SK-N-SH (cell line): ENCODE measurements around the gene KLHL30. TPM values are rescaled to one million over a fixed set of nuclear protein-coding genes. Genes with fewer than 3 reads are reported as not detected.

ENCODE experiments used
- CTCF ChIA-PET: fragments of 300-600, 350-600 bp; formaldehyde crosslinking; extraction: SDS; loops from one replicate; lab custom pipeline; 2021; lab: Yijun Ruan, JAX
- POLR2A ChIA-PET: fragments of 350-600 bp; sonication (Branson Sonifier 250); formaldehyde crosslinking; extraction: SDS; loops from one replicate; lab custom pipeline; 2020; ENCODE audit warnings: antibody characterized with exemption, inconsistent platforms; lab: Yijun Ruan, JAX
- DNase-seq: peaks from one replicate; pipeline ENCODE4 v3.0.0; 2012
- H2AFZ ChIP-seq: fragments of 200-600 bp; sonication (generic); 2 replicates; pipeline ENCODE4 v1.8.1; 2016; ENCODE audit warnings: antibody characterized with exemption, mild to moderate bottlenecking, low read depth
- H3F3A ChIP-seq: fragments of 200-600 bp; sonication (generic); replicated peaks from 2 replicates; pipeline ENCODE3; 2016; ENCODE audit warnings: antibody characterized with exemption, mild to moderate bottlenecking; ENCODE audit not compliant: insufficient read depth
- H3K27ac ChIP-seq, 2 experiments: fragments of 200-500 bp in 1 of 2; fragments of 200-600 bp in 1 of 2; sonication (Bioruptor generic) in 1 of 2; sonication (generic), shearing (Covaris generic) in 1 of 2; 2 replicates each; pipeline versions ENCODE4 v1.5.1 to v1.6.1; 2014 to 2016; ENCODE audit warnings: low read depth in 2 of 2, inconsistent platforms in 1 of 2, low read length in 1 of 2, mild to moderate bottlenecking in 1 of 2, mixed read lengths in 1 of 2
- H3K27me3 ChIP-seq: fragments of 200-600 bp; sonication (generic), shearing (Covaris generic); 2 replicates; pipeline ENCODE4 v1.6.1; 2016; ENCODE audit warnings: mixed run types; ENCODE audit not compliant: insufficient read depth
- H3K36me3 ChIP-seq, 2 experiments: fragments of 200-500 bp in 1 of 2; fragments of 200-600 bp in 1 of 2; sonication (Bioruptor generic) in 1 of 2; sonication (generic) in 1 of 2; replicated peaks in 1 of 2; 2 replicates each; pipeline versions ENCODE3 to v1.5.1; 2014 to 2016; ENCODE audit warnings: low read length in 1 of 2, mild to moderate bottlenecking in 1 of 2; ENCODE audit not compliant: insufficient read depth in 2 of 2, control insufficient read depth in 1 of 2
- H3K4me1 ChIP-seq, 2 experiments: fragments of 200-500 bp in 1 of 2; fragments of 200-600 bp in 1 of 2; sonication (Bioruptor generic) in 1 of 2; sonication (generic), shearing (Covaris generic) in 1 of 2; 2 replicates each; pipeline versions ENCODE4 v1.5.1 to v1.6.1; 2014 to 2016; ENCODE audit warnings: low read depth in 1 of 2, low read length in 1 of 2, mixed run types in 1 of 2; ENCODE audit not compliant: insufficient read depth in 2 of 2, control insufficient read depth in 1 of 2
- H3K4me2 ChIP-seq: fragments of 200-600 bp; sonication (generic), shearing (Covaris generic); 2 replicates; pipeline ENCODE4 v1.6.1; 2017; ENCODE audit warnings: mixed run types
- H3K4me3 ChIP-seq, 2 experiments: fragments of 200-500 bp in 1 of 2; fragments of 200-600 bp in 1 of 2; sonication (Bioruptor generic) in 1 of 2; sonication (generic), shearing (Covaris generic) in 1 of 2; 2 replicates each; pipeline versions ENCODE4 v1.5.1 to v1.8.1; 2014 to 2016; ENCODE audit warnings: low read depth in 2 of 2, inconsistent platforms in 1 of 2, low read length in 1 of 2, mild to moderate bottlenecking in 1 of 2, mixed read lengths in 1 of 2, moderate library complexity in 1 of 2
- H3K79me2 ChIP-seq: fragments of 200-600 bp; sonication (generic); 2 replicates; pipeline ENCODE4 v1.8.1; 2017; ENCODE audit warnings: mild to moderate bottlenecking; ENCODE audit not compliant: insufficient read depth
- H3K9ac ChIP-seq: fragments of 200-600 bp; sonication (generic); 2 replicates; pipeline ENCODE4 v1.6.1; 2017; ENCODE audit warnings: mixed run types
- H3K9me2 ChIP-seq: fragments of 200-600 bp; sonication (generic); 2 replicates; pipeline ENCODE4 v1.6.1; 2017; ENCODE audit warnings: mixed run types
- H3K9me3 ChIP-seq: fragments of 200-600 bp; sonication (generic); 2 replicates; pipeline ENCODE4 v1.6.1; 2017; ENCODE audit warnings: mixed run types, mild to moderate bottlenecking, moderate library complexity
- H4K20me1 ChIP-seq: fragments of 200-600 bp; sonication (generic); 2 replicates; pipeline ENCODE4 v1.6.1; 2017; ENCODE audit warnings: mild to moderate bottlenecking, mixed run types; ENCODE audit not compliant: insufficient read depth
- CHD2 ChIP-seq: fragments of 150-350 bp; IDR thresholded peaks from 2 replicates; pipeline ENCODE4 v1.6.1; 2018; ENCODE audit warnings: low read length; ENCODE audit not compliant: partially characterized antibody
- ELF1 ChIP-seq: IDR thresholded peaks from 2 replicates; pipeline ENCODE4 v1.4.0; 2012
- EZH2phosphoT487 ChIP-seq: fragments of 200-600 bp; sonication (generic); IDR thresholded peaks from 2 replicates; pipeline ENCODE4 v1.6.1; 2017; ENCODE audit warnings: low read depth, mixed run types, mild to moderate bottlenecking, antibody characterized with exemption, moderate library complexity, borderline replicate concordance
- FOXM1 ChIP-seq: IDR thresholded peaks from 2 replicates; pipeline ENCODE4 v1.4.0; 2012; ENCODE audit warnings: low read depth, mild to moderate bottlenecking
- GATA2 ChIP-seq: sonication (generic); formaldehyde crosslinking; IDR thresholded peaks from 2 replicates; pipeline ENCODE4 v1.5.0; 2020; ENCODE audit warnings: mild to moderate bottlenecking, missing genetic modification reagents
- MEF2A ChIP-seq: IDR thresholded peaks from 2 replicates; pipeline ENCODE4 v1.4.0; 2012; ENCODE audit warnings: low read depth, borderline replicate concordance
- MXI1 ChIP-seq: IDR thresholded peaks from 2 replicates; pipeline ENCODE4 v1.6.1; 2012; ENCODE audit warnings: mild to moderate bottlenecking, low read depth, low read length, improper control_type of control experiment
- NRF1 ChIP-seq: IDR thresholded peaks from 2 replicates; pipeline ENCODE4 v1.6.1; 2012; ENCODE audit warnings: low read depth, mild to moderate bottlenecking, low read length
- POLR2AphosphoS5 ChIP-seq: IDR thresholded peaks from 2 replicates; pipeline ENCODE4 v1.6.1; 2012; ENCODE audit warnings: low read depth, low read length
- RAD21 ChIP-seq: IDR thresholded peaks from 2 replicates; pipeline ENCODE4 v1.6.1; 2012; ENCODE audit warnings: mild to moderate bottlenecking, low read length
- RFX5 ChIP-seq: IDR thresholded peaks from 2 replicates; pipeline ENCODE4 v1.6.1; 2012; ENCODE audit warnings: mild to moderate bottlenecking, improper control_type of control experiment, low read length
- RXRA ChIP-seq: IDR thresholded peaks from 2 replicates; pipeline ENCODE4 v1.4.0; 2012; ENCODE audit warnings: low read depth, mild to moderate bottlenecking, borderline replicate concordance
- SIN3A ChIP-seq: IDR thresholded peaks from 2 replicates; pipeline ENCODE4 v1.6.1; 2012; ENCODE audit warnings: low read depth, mild to moderate bottlenecking, low read length, moderate library complexity, borderline replicate concordance
- SMC3 ChIP-seq: IDR thresholded peaks from 2 replicates; pipeline ENCODE4 v1.6.1; 2012; ENCODE audit warnings: low read depth, low read length, improper control_type of control experiment
- TCF12 ChIP-seq: IDR thresholded peaks from 2 replicates; pipeline ENCODE4 v1.4.0; 2012
- TEAD4 ChIP-seq: IDR thresholded peaks from 2 replicates; pipeline ENCODE4 v1.4.0; 2012; ENCODE audit warnings: mild to moderate bottlenecking, borderline replicate concordance; ENCODE audit not compliant: insufficient read depth
- WGBS: methylation state at CpG from one replicate; pipeline ENCODE4 v1.1.6; 2017; ENCODE audit warnings: low lambda C conversion rate; 5-methylcytosine and 5-hydroxymethylcytosine counted together
- polyA plus RNA-seq, 3 experiments: library from polyadenylated mRNA; depleted of rRNA; stranded (reverse); fragments of >200 nt; gene quantifications; 2 replicates each; pipeline ENCODE4 v1.2.3, GENCODE V29; 2012
- TF ChIP-seq, protein P1 (sequence below): fragments of 200-600 bp; sonication (generic); IDR thresholded peaks from 2 replicates; pipeline ENCODE4 v1.6.1; 2017; ENCODE audit warnings: antibody characterized with exemption, mild to moderate bottlenecking, moderate library complexity
- TF ChIP-seq, protein P2 (sequence below): IDR thresholded peaks from 2 replicates; pipeline ENCODE4 v1.4.0; 2012; ENCODE audit warnings: low read depth
- TF ChIP-seq, protein P3 (sequence below): fragments of 150-350 bp; IDR thresholded peaks from 2 replicates; pipeline ENCODE4 v1.6.1; 2016; ENCODE audit warnings: mild to moderate bottlenecking, low read depth, low read length
- TF ChIP-seq, protein P4 (sequence below): IDR thresholded peaks from 2 replicates; pipeline ENCODE4 v1.4.0; 2012; ENCODE audit warnings: low read depth, borderline replicate concordance
- TF ChIP-seq, protein P5 (sequence below): fragments of 150-350 bp; IDR thresholded peaks from 2 replicates; pipeline ENCODE4 v1.6.1; 2017; ENCODE audit warnings: antibody characterized with exemption, low read length, low read depth, borderline replicate concordance

The KLHL30 gene
- polyA plus RNA-seq, 1 of the 3 experiments (the other 2 are of a cell fraction) = not detected

DNA sequence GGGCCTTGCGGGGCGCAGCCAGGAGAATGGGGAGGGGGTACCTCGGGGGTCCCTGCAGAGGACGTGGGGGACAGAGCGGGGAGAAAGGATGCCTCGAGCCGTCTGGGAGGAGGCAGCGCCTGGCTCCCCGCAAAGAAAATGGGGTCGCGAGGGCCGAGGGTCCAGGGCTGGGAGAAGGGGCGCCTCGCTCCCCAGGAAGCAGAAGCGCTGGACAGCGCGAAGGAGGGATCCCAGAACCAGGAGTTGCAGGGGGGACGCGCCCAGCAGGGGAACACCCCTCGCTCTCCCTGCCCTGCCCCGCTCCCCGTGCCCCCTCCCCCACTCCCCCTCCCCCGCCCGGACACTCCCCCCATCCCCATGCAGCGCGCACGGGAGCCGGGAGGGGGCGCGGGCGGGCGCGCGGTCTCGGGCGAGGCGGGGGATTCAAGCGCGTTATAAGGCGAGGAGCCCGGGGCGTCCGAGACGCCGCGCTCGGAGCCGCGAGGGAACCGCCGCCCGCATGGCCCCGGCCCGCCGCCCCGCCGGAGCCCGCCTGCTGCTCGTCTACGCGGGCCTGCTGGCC, 20.1 kb downstream of the KLHL30 start, which contains the start of gene ERFE:
Gene ERFE (plus strand): TSS at position 462 of the 562 bp plus-strand sequence. CDS start 38 bp downstream, at position 500.
- WGBS = 15% methylated on average over 5 of the region's 61 CpGs
- H3K27ac ChIP-seq = no peak within 1 kb of the TSS
- no peaks in the 10 kb centered on the region for H3K79me2 ChIP-seq
- no peaks in the 10 kb centered on the region for H3K27me3 ChIP-seq
- H3K4me3 ChIP-seq = peak within 1 kb of the TSS; percentile 41 to 49; a peak in 3 of 4 replicates
- no peaks in the 10 kb centered on the region for H3K9me3 ChIP-seq
- peak within 1 kb of the TSS; percentile 41; the same call in 1 of the 2 replicates for H3K9ac ChIP-seq
- TF ChIP-seq CHD2 (peak; percentile 24), TCF12 (no peak), FOXM1 (no peak), SMC3 (0 out of 2 replicates have a peak, but pooled peaks have one; percentile 11), TEAD4 (no peak), GATA2 (CRISPR knock-in tag) (no peak), SIN3A (no peak), MXI1 (no peak), RXRA (no peak), POLR2AphosphoS5 (no peak), EZH2phosphoT487 (no peak), NRF1 (no peak), ELF1 (no peak), RFX5 (no peak), RAD21 (no peak), MEF2A (no peak)
- TF ChIP-seq, protein P1, sequence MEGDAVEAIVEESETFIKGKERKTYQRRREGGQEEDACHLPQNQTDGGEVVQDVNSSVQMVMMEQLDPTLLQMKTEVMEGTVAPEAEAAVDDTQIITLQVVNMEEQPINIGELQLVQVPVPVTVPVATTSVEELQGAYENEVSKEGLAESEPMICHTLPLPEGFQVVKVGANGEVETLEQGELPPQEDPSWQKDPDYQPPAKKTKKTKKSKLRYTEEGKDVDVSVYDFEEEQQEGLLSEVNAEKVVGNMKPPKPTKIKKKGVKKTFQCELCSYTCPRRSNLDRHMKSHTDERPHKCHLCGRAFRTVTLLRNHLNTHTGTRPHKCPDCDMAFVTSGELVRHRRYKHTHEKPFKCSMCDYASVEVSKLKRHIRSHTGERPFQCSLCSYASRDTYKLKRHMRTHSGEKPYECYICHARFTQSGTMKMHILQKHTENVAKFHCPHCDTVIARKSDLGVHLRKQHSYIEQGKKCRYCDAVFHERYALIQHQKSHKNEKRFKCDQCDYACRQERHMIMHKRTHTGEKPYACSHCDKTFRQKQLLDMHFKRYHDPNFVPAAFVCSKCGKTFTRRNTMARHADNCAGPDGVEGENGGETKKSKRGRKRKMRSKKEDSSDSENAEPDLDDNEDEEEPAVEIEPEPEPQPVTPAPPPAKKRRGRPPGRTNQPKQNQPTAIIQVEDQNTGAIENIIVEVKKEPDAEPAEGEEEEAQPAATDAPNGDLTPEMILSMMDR = no peak
- TF ChIP-seq, protein P2, sequence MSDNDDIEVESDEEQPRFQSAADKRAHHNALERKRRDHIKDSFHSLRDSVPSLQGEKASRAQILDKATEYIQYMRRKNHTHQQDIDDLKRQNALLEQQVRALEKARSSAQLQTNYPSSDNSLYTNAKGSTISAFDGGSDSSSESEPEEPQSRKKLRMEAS = 0 out of 2 replicates have a peak, but pooled peaks have one; percentile 39
- TF ChIP-seq, protein P3, sequence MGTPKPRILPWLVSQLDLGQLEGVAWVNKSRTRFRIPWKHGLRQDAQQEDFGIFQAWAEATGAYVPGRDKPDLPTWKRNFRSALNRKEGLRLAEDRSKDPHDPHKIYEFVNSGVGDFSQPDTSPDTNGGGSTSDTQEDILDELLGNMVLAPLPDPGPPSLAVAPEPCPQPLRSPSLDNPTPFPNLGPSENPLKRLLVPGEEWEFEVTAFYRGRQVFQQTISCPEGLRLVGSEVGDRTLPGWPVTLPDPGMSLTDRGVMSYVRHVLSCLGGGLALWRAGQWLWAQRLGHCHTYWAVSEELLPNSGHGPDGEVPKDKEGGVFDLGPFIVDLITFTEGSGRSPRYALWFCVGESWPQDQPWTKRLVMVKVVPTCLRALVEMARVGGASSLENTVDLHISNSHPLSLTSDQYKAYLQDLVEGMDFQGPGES = no peak
- TF ChIP-seq, protein P4, sequence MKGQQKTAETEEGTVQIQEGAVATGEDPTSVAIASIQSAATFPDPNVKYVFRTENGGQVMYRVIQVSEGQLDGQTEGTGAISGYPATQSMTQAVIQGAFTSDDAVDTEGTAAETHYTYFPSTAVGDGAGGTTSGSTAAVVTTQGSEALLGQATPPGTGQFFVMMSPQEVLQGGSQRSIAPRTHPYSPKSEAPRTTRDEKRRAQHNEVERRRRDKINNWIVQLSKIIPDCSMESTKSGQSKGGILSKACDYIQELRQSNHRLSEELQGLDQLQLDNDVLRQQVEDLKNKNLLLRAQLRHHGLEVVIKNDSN = no peak
- TF ChIP-seq, protein P5, sequence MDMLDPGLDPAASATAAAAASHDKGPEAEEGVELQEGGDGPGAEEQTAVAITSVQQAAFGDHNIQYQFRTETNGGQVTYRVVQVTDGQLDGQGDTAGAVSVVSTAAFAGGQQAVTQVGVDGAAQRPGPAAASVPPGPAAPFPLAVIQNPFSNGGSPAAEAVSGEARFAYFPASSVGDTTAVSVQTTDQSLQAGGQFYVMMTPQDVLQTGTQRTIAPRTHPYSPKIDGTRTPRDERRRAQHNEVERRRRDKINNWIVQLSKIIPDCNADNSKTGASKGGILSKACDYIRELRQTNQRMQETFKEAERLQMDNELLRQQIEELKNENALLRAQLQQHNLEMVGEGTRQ = no peak
- H2AFZ ChIP-seq = peak within 1 kb of the TSS; percentile 70; the same call in 1 of the 2 replicates
- H3K9me2 ChIP-seq = no peaks in the 10 kb centered on the region
- no peaks in the 10 kb centered on the region for H3K36me3 ChIP-seq
- POLR2A ChIA-PET = no interaction called here
- DNase-seq = peak; percentile 96
- CTCF ChIA-PET = interaction anchor here (0.6 to 7.1 kb wide), 6 partner anchors 9 to 163 kb away, joined by 3 to 58 read pairs (median 4); no protein-coding TSS in a partner anchor
- H3F3A ChIP-seq = no peaks in the 10 kb centered on the region
- H4K20me1 ChIP-seq = no peaks in the 10 kb centered on the region
- peaks cover 2 to 4% of the 10 kb centered on the region in 2 experiments; a peak in 1 of 4 replicates for H3K4me1 ChIP-seq
- peak within 1 kb of the TSS; percentile 67; the same call in 1 of the 2 replicates for H3K4me2 ChIP-seq
